Jurkat, Clone E6-1 (cell line): ENCODE measurements around the gene TSBP1.
"Not testable (repeated sequence)": the region's sequence is repeated elsewhere in the genome, so short reads cannot be mapped to it uniquely, and the experiment has no call there.

Experiments
- DNase-seq: peaks from one replicate; pipeline ENCODE4 v3.0.0-alpha.2; 2011; ENCODE audit warnings: low read depth, low spot score
- H3K4me3 ChIP-seq: 2 replicates; pipeline ENCODE4 v1.5.1; 2011; ENCODE audit warnings: mild to moderate bottlenecking, low read length, control low read depth, moderate library complexity

Gene TSBP1

GRCh38 chr6:32382757-32383420 is 11.2 kb upstream of the TSBP1 start:
- DNase-seq = no peak
- no peak overlapping the region for H3K4me3 ChIP-seq

GRCh38 chr6:32379545-32379944 is 7.8 kb upstream of the TSBP1 start:
- no peak overlapping the region for H3K4me3 ChIP-seq
- no peak for DNase-seq

GRCh38 chr6:32375739-32376529 is 4.2 kb upstream of the TSBP1 start:
- DNase-seq = no peak
- H3K4me3 ChIP-seq = no peak overlapping the region

- DNase-seq = no peak
- no peak overlapping the region for H3K4me3 ChIP-seq
Observed at GRCh38 chr6:32371229-32371628, 474 bp downstream of the TSBP1 start.

GRCh38 chr6:32370505-32370904 is 1.2 kb downstream of the TSBP1 start:
- DNase-seq = no peak
- H3K4me3 ChIP-seq = no peak overlapping the region

- no peak for DNase-seq
- H3K4me3 ChIP-seq = no peak overlapping the region
Observed at GRCh38 chr6:32369660-32370059, 2.0 kb downstream of the TSBP1 start.

- no peak overlapping the region for H3K4me3 ChIP-seq
- no peak for DNase-seq
Observed at GRCh38 chr6:32367644-32368043, 4.1 kb downstream of the TSBP1 start.

GRCh38 chr6:32359225-32359624 is 12.5 kb downstream of the TSBP1 start:
- not testable (repeated sequence) for DNase-seq, H3K4me3 ChIP-seq

- not testable (repeated sequence) for H3K4me3 ChIP-seq, DNase-seq
Observed at GRCh38 chr6:32358548-32358947, 13.2 kb downstream of the TSBP1 start.

GRCh38 chr6:32355018-32355417 is 16.7 kb downstream of the TSBP1 start:
- DNase-seq = no peak
- H3K4me3 ChIP-seq = no peak overlapping the region

- no peak overlapping the region for H3K4me3 ChIP-seq
- no peak for DNase-seq
Observed at GRCh38 chr6:32353348-32353747, 18.4 kb downstream of the TSBP1 start.

GRCh38 chr6:32340242-32340641 is 31.5 kb downstream of the TSBP1 start:
- no peak overlapping the region for H3K4me3 ChIP-seq
- no peak for DNase-seq

- no peak for DNase-seq
- no peak overlapping the region for H3K4me3 ChIP-seq
Observed at GRCh38 chr6:32337186-32337805, 34.4 kb downstream of the TSBP1 start.

- DNase-seq = no peak
- no peak overlapping the region for H3K4me3 ChIP-seq
Observed at GRCh38 chr6:32332433-32332832, 39.3 kb downstream of the TSBP1 start.

- no peak for DNase-seq
Observed at GRCh38 chr6:32329141-32329540, 42.6 kb downstream of the TSBP1 start.

GRCh38 chr6:32327103-32327502 is 44.6 kb downstream of the TSBP1 start:
- no peak overlapping the region for H3K4me3 ChIP-seq
- DNase-seq = no peak

More at GRCh38 chr6:32329141-32329540, 42.6 kb downstream of the TSBP1 start:
- H3K4me3 ChIP-seq = no peak overlapping the region

- no peak overlapping the region for H3K4me3 ChIP-seq
- DNase-seq = no peak
Observed at GRCh38 chr6:32318501-32318900, 53.2 kb downstream of the TSBP1 start.

- H3K4me3 ChIP-seq = no peak overlapping the region
- DNase-seq = no peak
Observed at GRCh38 chr6:32317541-32317940, 54.2 kb downstream of the TSBP1 start.

- no peak for DNase-seq
- no peak overlapping the region for H3K4me3 ChIP-seq
Observed at GRCh38 chr6:32313964-32314363, 57.7 kb downstream of the TSBP1 start.

GRCh38 chr6:32298632-32299336 is 72.9 kb downstream of the TSBP1 start:
- no peak overlapping the region for H3K4me3 ChIP-seq
- no peak for DNase-seq
